Lower leg skin (tissue), 4 donors: Measurements from ENCODE around the gene ROR2. TPM values are rescaled to one million over a fixed set of nuclear protein-coding genes. Genes with fewer than 3 reads are reported as not detected.
A peak's percentile ranks its signal among the peaks of the same experiment; 100 is the strongest.
"Not testable (repeated sequence)": the region's sequence is repeated elsewhere in the genome, so short reads cannot be mapped to it uniquely, and the experiment has no call there.

Experiments used
- DNase-seq, 2 donors: peaks; one replicate each; pipeline ENCODE4 v3.0.0-alpha.2; 2019; ENCODE audit warnings: low spot score in 2 of 2
- H3K4me3 ChIP-seq: fragments of 200-600 bp; sonication (generic); 2 replicates; pipeline ENCODE4 v1.5.1; 2017; ENCODE audit warnings: mild to moderate bottlenecking, low read depth; ENCODE audit not compliant: poor library complexity, severe bottlenecking
- POLR2A ChIP-seq, 2 donors: fragments of 450-650 bp; IDR thresholded peaks; one replicate each; pipeline ENCODE4 v1.6.1; 2016 to 2017; ENCODE audit warnings: antibody characterized with exemption in 2 of 2, mild to moderate bottlenecking in 1 of 2, moderate library complexity in 1 of 2
- WGBS, 2 donors: methylation state at CpG; one replicate each; pipeline ENCODE4 v1.1.5; 2018; 5-methylcytosine and 5-hydroxymethylcytosine counted together
- intact Hi-C: fragments of 100-400 bp; cut with DNase I; formaldehyde crosslinking; loops from one replicate; pipeline ENCODE4 v1.15.0; 2023; ENCODE audit warnings: low total_unique reads
- total RNA-seq, 4 donors: library from RNA; depleted of rRNA; stranded (reverse); fragments of >200 nt; gene quantifications; one replicate each; pipeline ENCODE4 v1.1.0, GENCODE V29; 2016
- TF ChIP-seq, protein P1 (sequence below), 3 donors: fragments of 450-650 bp; IDR thresholded peaks; one replicate each; pipeline ENCODE4 v1.5.1; 2016; ENCODE audit warnings: antibody characterized with exemption in 3 of 3, mild to moderate bottlenecking in 3 of 3, moderate library complexity in 2 of 3

The ROR2 gene
- total RNA-seq, 4 donors from 2014 or later = 2.3 to 8.7 (median 5.8) TPM

DNA sequence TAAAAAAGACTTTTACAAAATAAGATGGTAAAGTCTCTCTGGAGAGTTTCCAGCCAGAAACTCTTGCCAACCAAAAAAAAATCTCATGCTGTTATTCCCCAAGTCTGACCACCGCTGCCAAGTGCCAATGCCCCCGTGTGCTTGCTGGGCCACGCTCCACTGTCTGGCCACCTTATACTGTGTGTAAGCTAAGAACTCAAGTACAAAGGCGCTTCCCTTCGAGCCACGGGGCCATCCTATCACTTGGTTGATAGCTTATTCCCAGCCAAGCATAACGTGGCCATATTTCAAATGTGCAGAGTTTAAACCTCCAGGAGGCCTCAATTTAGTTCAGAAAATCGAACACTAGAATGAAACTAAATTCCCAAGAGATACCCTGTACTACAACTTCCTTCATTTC is 36.0 kb downstream of the ROR2 start:
- 79 to 88% methylated on average over 8 of the region's 8 CpGs for WGBS, 2 donors
- H3K4me3 ChIP-seq = no peak overlapping the region
- no peak for TF ChIP-seq POLR2A (IDR thresholded peaks at IDR 0.05)
- TF ChIP-seq, protein P1, sequence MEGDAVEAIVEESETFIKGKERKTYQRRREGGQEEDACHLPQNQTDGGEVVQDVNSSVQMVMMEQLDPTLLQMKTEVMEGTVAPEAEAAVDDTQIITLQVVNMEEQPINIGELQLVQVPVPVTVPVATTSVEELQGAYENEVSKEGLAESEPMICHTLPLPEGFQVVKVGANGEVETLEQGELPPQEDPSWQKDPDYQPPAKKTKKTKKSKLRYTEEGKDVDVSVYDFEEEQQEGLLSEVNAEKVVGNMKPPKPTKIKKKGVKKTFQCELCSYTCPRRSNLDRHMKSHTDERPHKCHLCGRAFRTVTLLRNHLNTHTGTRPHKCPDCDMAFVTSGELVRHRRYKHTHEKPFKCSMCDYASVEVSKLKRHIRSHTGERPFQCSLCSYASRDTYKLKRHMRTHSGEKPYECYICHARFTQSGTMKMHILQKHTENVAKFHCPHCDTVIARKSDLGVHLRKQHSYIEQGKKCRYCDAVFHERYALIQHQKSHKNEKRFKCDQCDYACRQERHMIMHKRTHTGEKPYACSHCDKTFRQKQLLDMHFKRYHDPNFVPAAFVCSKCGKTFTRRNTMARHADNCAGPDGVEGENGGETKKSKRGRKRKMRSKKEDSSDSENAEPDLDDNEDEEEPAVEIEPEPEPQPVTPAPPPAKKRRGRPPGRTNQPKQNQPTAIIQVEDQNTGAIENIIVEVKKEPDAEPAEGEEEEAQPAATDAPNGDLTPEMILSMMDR (IDR thresholded peaks at IDR 0.05) = no peak
- peak in 1 of 2 donors; percentile 72 for DNase-seq
- intact Hi-C loops = no loop called here

DNA sequence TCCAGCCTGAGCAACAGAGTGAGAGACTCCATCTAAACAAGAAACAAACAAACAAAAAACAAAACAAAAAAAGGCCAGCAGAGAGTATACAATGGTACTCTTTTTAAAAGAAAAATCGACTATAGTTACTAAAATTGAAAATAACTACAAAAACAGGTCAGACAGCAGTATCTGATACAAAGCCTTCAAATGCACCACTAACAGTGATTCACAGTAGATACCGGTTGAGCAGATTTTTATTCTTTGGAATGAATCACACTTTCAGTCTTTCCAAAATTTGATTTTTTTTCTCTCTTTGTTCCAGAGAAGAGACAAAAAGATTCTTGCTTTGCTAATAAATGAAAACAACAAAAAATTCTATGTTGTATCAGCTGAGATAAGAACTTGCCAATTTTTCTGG is 36.9 kb downstream of the ROR2 start:
- intact Hi-C loops = no loop called here
- DNase-seq = no peak
- WGBS, 2 donors = 44 to 53% methylated on average over 2 of the region's 2 CpGs

DNA sequence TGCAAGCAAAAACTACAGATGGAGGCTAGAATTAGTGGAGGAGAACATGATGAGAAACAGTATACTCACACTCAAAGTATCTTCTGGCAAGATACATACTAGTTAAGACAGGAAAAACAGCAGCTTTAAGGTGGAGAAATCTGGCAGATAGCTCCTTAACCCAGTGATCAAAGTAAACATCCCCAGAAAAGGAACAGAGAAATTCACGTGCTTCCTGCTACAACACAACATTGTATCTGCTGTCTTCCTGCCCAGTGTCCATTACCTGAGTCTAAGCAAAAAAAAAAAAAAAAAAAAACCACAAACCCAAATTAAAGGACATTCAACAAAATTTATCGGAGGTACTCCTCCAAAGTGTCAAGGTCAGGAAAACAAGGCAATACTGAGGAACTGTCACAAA is 38.4 kb downstream of the ROR2 start:
- DNase-seq = no peak
- no peak for TF ChIP-seq POLR2A (IDR thresholded peaks at IDR 0.05)
- TF ChIP-seq, protein P1 (IDR thresholded peaks at IDR 0.05) = no peak
- intact Hi-C loops = no loop called here
- H3K4me3 ChIP-seq = no peak overlapping the region
- WGBS, 2 donors = 63 to 72% methylated on average over 2 of the region's 2 CpGs

More for the DNA sequence above, 36.9 kb downstream of the ROR2 start:
- H3K4me3 ChIP-seq = no peak overlapping the region
- TF ChIP-seq, protein P1 (IDR thresholded peaks at IDR 0.05) = no peak
- no peak for TF ChIP-seq POLR2A (IDR thresholded peaks at IDR 0.05)

DNA sequence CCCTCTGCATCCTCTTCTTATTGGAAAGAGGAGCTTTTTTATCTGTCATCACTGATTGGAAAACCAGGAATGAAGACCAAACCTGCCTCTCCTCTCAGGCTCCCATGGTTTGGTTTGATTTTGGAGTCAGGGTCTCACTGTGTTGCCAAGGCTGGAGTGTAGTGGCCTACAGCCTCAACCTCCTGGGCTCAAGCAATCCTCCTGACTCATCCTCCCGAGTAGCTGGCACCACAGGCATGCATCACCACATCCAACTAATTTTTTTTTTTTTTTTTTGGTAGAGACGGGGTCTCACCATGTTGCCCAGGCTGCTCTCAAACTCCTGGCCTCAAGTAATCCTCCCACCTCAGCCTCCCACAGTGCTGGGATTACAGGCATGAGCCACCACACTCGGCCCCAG is 40.8 kb downstream of the ROR2 start:
- WGBS, 2 donors = 87 to 89% methylated on average over 3 of the region's 3 CpGs
- intact Hi-C loops = not testable (repeated sequence)

DNA sequence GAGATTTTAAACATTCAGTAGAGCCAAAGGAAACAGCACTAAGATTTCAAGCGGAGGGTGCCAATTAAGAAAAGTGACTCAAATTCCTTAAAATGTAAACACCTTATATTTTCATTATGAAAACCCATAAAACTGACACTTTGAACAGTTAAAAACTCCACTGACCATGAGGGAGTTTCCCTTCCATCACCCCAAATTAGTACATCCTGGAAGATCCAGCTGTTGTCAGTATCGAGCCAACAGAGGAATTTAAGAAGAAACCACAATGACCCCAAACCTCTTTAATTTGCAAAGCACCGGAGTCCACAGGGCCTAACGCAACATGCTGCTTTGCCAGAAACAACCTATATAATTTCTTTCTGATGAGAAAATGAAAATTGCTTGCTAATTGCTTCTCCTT is 41.3 kb downstream of the ROR2 start:
- DNase-seq = peak in 1 of 2 donors; percentile 42
- intact Hi-C loops = no loop called here
- no peak for TF ChIP-seq POLR2A (IDR thresholded peaks at IDR 0.05)
- TF ChIP-seq, protein P1 (IDR thresholded peaks at IDR 0.05) = no peak
- no peak overlapping the region for H3K4me3 ChIP-seq
- 60 to 64% methylated on average over 4 of the region's 4 CpGs for WGBS, 2 donors

More for the DNA sequence above, 40.8 kb downstream of the ROR2 start:
- not testable (repeated sequence) for DNase-seq, H3K4me3 ChIP-seq

DNA sequence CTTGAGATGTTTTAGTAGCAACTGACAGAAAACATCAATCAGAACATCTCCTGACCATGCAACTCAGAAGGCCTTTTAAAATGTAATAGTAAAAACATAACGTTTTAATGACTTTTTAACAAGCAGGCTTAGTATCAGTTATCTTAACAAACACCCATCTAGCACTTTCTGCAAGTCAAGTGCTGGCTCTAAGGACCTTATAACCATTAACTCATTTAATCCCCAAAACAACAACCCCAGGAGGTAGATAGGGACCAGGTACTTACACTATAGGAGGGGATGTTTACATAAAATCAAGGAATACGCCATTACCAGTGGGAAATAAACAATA is 41.8 kb downstream of the ROR2 start:
- no peak for DNase-seq
- intact Hi-C loops = no loop called here
- H3K4me3 ChIP-seq = no peak overlapping the region
- TF ChIP-seq POLR2A (IDR thresholded peaks at IDR 0.05) = no peak
- TF ChIP-seq, protein P1 (IDR thresholded peaks at IDR 0.05) = no peak
- whole genome bisulfite sequencing, 2 donors = 74 to 81% methylated on average over 2 of the region's 2 CpGs
